K562 (cell line): ENCODE results near the gene CHPF. TPM values are rescaled to one million over a fixed set of nuclear protein-coding genes. Genes with fewer than 3 reads are reported as not detected.

ENCODE experiments used
- ATAC-seq: fragments of 200-7000 bp; cut with Tn5 transposase; 3 replicates; pipeline ENCODE4 v1.9.1; 2020; ENCODE audit warnings: moderate library complexity
- BruUV-seq: library from RNA; stranded (reverse); fragments of 400-500 nt; replicated peaks from 2 replicates; lab custom pipeline; 2021; lab: Mats Ljungman, UMichigan
- CTCF ChIA-PET: fragments of 300-600 bp; formaldehyde crosslinking; extraction: SDS; loops from one replicate; lab custom pipeline; 2021; ENCODE audit warnings: low intra/inter-chr PET ratio; lab: Yijun Ruan, JAX
- POLR2A ChIA-PET: fragments of 300-600, 350-650 bp; sonication (Branson Sonifier 250); formaldehyde crosslinking; extraction: SDS; loops from one replicate; lab custom pipeline; 2021; ENCODE audit warnings: antibody characterized with exemption, inconsistent platforms; lab: Yijun Ruan, JAX
- DNase-seq, 4 experiments: peaks; one replicate each; pipeline versions ENCODE4 v3.0.0 to v3.0.0-alpha.2; 2011 to 2018; ENCODE audit warnings: low spot score in 3 of 4, mixed read lengths in 3 of 4; ENCODE audit errors: extremely low read depth in 1 of 4
- FAIRE-seq: peaks from 2 replicates; lab custom pipeline; 2011; peaks lifted over from hg19 to GRCh38; lab: Jason Lieb, UNC
- H2AFZ ChIP-seq: 2 replicates; pipeline ENCODE4 v1.6.0; 2011; ENCODE audit warnings: low read depth, low read length, control low read depth, inconsistent platforms
- H3K27ac ChIP-seq: fragments of 200-600 bp; 3 replicates; pipeline ENCODE4 v1.8.0; 2011; ENCODE audit warnings: low read depth, mild to moderate bottlenecking, control low read depth, inconsistent platforms, low read length, moderate library complexity, mixed read lengths; ENCODE audit errors: extremely low read depth
- H3K27me3 ChIP-seq, 2 experiments: fragments of 300-600 bp in 1 of 2; 2 replicates in 1 of 2; 3 replicates in 1 of 2; pipeline versions ENCODE4 v1.6.0 to v1.8.0; 2011; ENCODE audit warnings: inconsistent platforms in 2 of 2, low read length in 2 of 2, mild to moderate bottlenecking in 1 of 2, mixed read lengths in 1 of 2, moderate library complexity in 1 of 2; ENCODE audit not compliant: control insufficient read depth in 2 of 2, insufficient read depth in 2 of 2
- H3K36me3 ChIP-seq: fragments of 300-600 bp; 3 replicates; pipeline ENCODE4 v1.8.0; 2011; ENCODE audit warnings: mild to moderate bottlenecking, low read length, inconsistent platforms; ENCODE audit not compliant: control insufficient read depth, insufficient read depth
- H3K4me1 ChIP-seq, 2 experiments: fragments of 200-600 bp in 1 of 2; replicated peaks in 1 of 2; 2 replicates in 1 of 2; 3 replicates in 1 of 2; pipeline versions ENCODE4 v1.5.1 to v1.8.0; 2011; ENCODE audit warnings: inconsistent platforms in 2 of 2, low read length in 2 of 2, mild to moderate bottlenecking in 1 of 2, mixed read lengths in 1 of 2, moderate library complexity in 1 of 2; ENCODE audit not compliant: control insufficient read depth in 2 of 2, insufficient read depth in 2 of 2
- H3K4me2 ChIP-seq: 2 replicates; pipeline ENCODE4 v1.6.1; 2011; ENCODE audit warnings: low read length, control low read depth, inconsistent platforms, mixed read lengths; ENCODE audit not compliant: insufficient read depth
- H3K4me3 ChIP-seq: fragments of 200-600 bp; sonication (generic), shearing (Covaris generic); 2 replicates; pipeline ENCODE4 v1.5.1; 2016; ENCODE audit warnings: control low read depth, inconsistent platforms
- H3K79me2 ChIP-seq: fragments of 200-600 bp; 3 replicates; pipeline ENCODE4 v1.8.0; 2011; ENCODE audit warnings: low read length, inconsistent platforms; ENCODE audit not compliant: control insufficient read depth, insufficient read depth
- H3K9ac ChIP-seq, 2 experiments: 2 replicates each; pipeline versions ENCODE4 v1.6.0 to v1.6.1; 2011; ENCODE audit warnings: low read depth in 2 of 2, low read length in 2 of 2, control low read depth in 1 of 2, inconsistent platforms in 1 of 2, mild to moderate bottlenecking in 1 of 2, mixed read lengths in 1 of 2; ENCODE audit not compliant: insufficient read depth in 1 of 2
- H3K9me1 ChIP-seq: one replicate; pipeline ENCODE4 v1.6.0; 2011; ENCODE audit warnings: inconsistent platforms, mild to moderate bottlenecking, low read length, moderate library complexity; ENCODE audit not compliant: control insufficient read depth, insufficient read depth
- H3K9me3 ChIP-seq: replicated peaks from 2 replicates; pipeline ENCODE4 v1.5.1; 2011; ENCODE audit warnings: low read depth, low read length, inconsistent platforms; ENCODE audit not compliant: control insufficient read depth, insufficient read depth
- H4K20me1 ChIP-seq: replicated peaks from 2 replicates; pipeline ENCODE4 v1.6.1; 2011; ENCODE audit warnings: low read length, inconsistent platforms, mixed read lengths; ENCODE audit not compliant: control insufficient read depth, insufficient read depth
- NR2F6 ChIP-seq: fragments of 450-650 bp; formaldehyde crosslinking; IDR thresholded peaks from 2 replicates; pipeline ENCODE4 v1.4.0; 2020; ENCODE audit warnings: mild to moderate bottlenecking
- ZNF395 ChIP-seq: fragments of 200-800 bp; sonication (Bioruptor generic); IDR thresholded peaks from 2 replicates; pipeline ENCODE4 v1.6.1; 2017; ENCODE audit warnings: missing genetic modification characterization, missing compliant biosample characterization
- ZNF57 ChIP-seq: fragments of 450-650 bp; formaldehyde crosslinking; IDR thresholded peaks from 2 replicates; pipeline ENCODE4 v1.4.0; 2020; ENCODE audit warnings: mild to moderate bottlenecking, moderate library complexity
- ZNF780A ChIP-seq: fragments of 250-450 bp; sonication (Bioruptor Pico); IDR thresholded peaks from 2 replicates; pipeline ENCODE4 v1.5.0; 2021; ENCODE audit warnings: mild to moderate bottlenecking
- WGBS: fragments of 100-300 bp; shearing (Covaris generic); methylation state at CpG from one replicate; pipeline ENCODE4 v1.1.6; 2016; ENCODE audit warnings: low coverage, mixed read lengths; ENCODE audit not compliant: insufficient coverage; ENCODE audit errors: missing lambda C conversion rate; 5-methylcytosine and 5-hydroxymethylcytosine counted together
- in situ Hi-C: fragments of 300-500 bp; cut with MboI; formaldehyde crosslinking; loops from 4 replicates; pipeline ENCODE4 v1.15.0; 2018; ENCODE audit warnings: inconsistent platforms, mixed read lengths
- intact Hi-C: fragments of 100-400 bp; cut with micrococcal nuclease; formaldehyde crosslinking; loops from 2 replicates; pipeline ENCODE4 v1.14.2; 2022
- polyA plus RNA-seq, 8 experiments: library from polyadenylated mRNA; depleted of rRNA in 4 of 8; stranded (reverse) in 5 of 8; unstranded in 3 of 8; fragments of >200 nt; fragmentation: Nextera tagmentation in 2 of 8; fragmentation: Illumina TruSeq in 1 of 8; extraction: Ambion mirVana in 2 of 8; extraction: Trizol in 1 of 8; gene quantifications; 2 replicates each; pipeline versions ENCODE4 v1.2.1 to v1.2.3, GENCODE V29; 2011 to 2014; ENCODE audit warnings: inconsistent platforms in 1 of 8, missing spikeins in 1 of 8
- total RNA-seq, 7 experiments: library from RNA; depleted of rRNA in 6 of 7; stranded (reverse); fragments of >200 nt in 6 of 7; fragmentation: Illumina TruSeq in 2 of 7; extraction: Trizol in 2 of 7; gene quantifications; 2 replicates each; pipeline versions ENCODE4 v1.2.1 to v1.2.3, GENCODE V29; 2011 to 2021; ENCODE audit warnings: low replicate concordance in 1 of 7

CHPF gene
- total and polyA plus RNA-seq, 9 of the 15 experiments (the other 6 are each of a cell fraction or from before 2014, with no cell fraction given): 0.15 to 57.2 (median 7.9) TPM

GRCh38 chr2:219538504-219538951 lies 5.1 kb downstream of the CHPF start:
- peaks cover 45% of the 10 kb centered on the region; the same call in 2 of the 3 replicates for H3K36me3 ChIP-seq
- 84% methylated on average over 5 of the region's 6 CpGs for WGBS
- H3K4me2 ChIP-seq: no peak overlapping the region
- H4K20me1 ChIP-seq: peaks cover 18% of the 10 kb centered on the region; the same call in 1 of the 2 replicates
- no peaks in the 10 kb centered on the region for H3K27me3 ChIP-seq
- in situ Hi-C loops: no loop called here
- H3K27ac ChIP-seq: no peak overlapping the region
- no peak overlapping the region for H2AFZ ChIP-seq
- intact Hi-C loops: no loop called here
- H3K4me3 ChIP-seq: no peak overlapping the region
- peaks cover 0 to 60% of the 10 kb centered on the region in 2 experiments; a peak in 3 of 5 replicates for H3K4me1 ChIP-seq
- POLR2A ChIA-PET: interaction anchor here (0.5 to 1.1 kb wide), 2 partner anchors 58 to 164 kb away, joined by 3 read pairs; no protein-coding TSS in a partner anchor
- H3K79me2 ChIP-seq: peaks cover 17% of the 10 kb centered on the region
- no peak for ATAC-seq
- FAIRE-seq: no peak
- DNase-seq: no peak
- CTCF ChIA-PET: interaction anchor here (0.8 kb wide), 1 partner anchor 56 kb away, joined by 3 read pairs; no protein-coding TSS in a partner anchor
- H3K9ac ChIP-seq: no peak overlapping the region; a peak in 1 of 4 replicates
- TF ChIP-seq ZNF395 (CRISPR knock-in tag): no peak
- no peak for TF ChIP-seq ZNF780A (CRISPR knock-in tag)
- TF ChIP-seq ZNF57: no peak
- no peak for TF ChIP-seq NR2F6 (CRISPR knock-in tag)
- TF ChIP-seq, all 486 proteins: peak for 0
- H3K9me1 ChIP-seq: no peaks in the 10 kb centered on the region
- no TSS peak for BruUV-seq
- no peaks in the 10 kb centered on the region for H3K9me3 ChIP-seq
